OCI-LY1 (cell line): Measurements from ENCODE around the gene KDM4F.

Experiments
- CTCF ChIP-seq: fragments of 200-600 bp; sonication (generic), shearing (Covaris generic); IDR thresholded peaks from 2 replicates; pipeline ENCODE4 v1.5.1; 2017; ENCODE audit warnings: mild to moderate bottlenecking, antibody characterized with exemption, low read length, moderate library complexity, mixed read lengths
- EZH2 ChIP-seq: fragments of 200-600 bp; sonication (generic), shearing (Covaris generic); IDR thresholded peaks from 2 replicates; pipeline ENCODE4 v1.8.0; 2017; ENCODE audit warnings: borderline replicate concordance, mixed run types, mild to moderate bottlenecking, antibody characterized with exemption, low read length, moderate library complexity, mixed read lengths

GRCh38 chr11:95067841-95068219 lies 18.6 kb downstream of the KDM4F start:
- TF ChIP-seq CTCF (no peak), EZH2 (no peak)
